A673 (cell line): ENCODE measurements around the gene DFFB. TPM values are rescaled to one million over a fixed set of nuclear protein-coding genes. Genes with fewer than 3 reads are reported as not detected.

Source experiments
- BruUV-seq: library from RNA; stranded (reverse); fragments of 400-500 nt; replicated peaks from 2 replicates; lab custom pipeline; 2021; lab: Mats Ljungman, UMichigan
- CTCF ChIA-PET: fragments of 300-600 bp; sonication (Branson Sonifier 250); formaldehyde crosslinking; loops from one replicate; lab custom pipeline; 2022; ENCODE audit warnings: antibody characterized with exemption; lab: Charles Lee
- POLR2A ChIA-PET: fragments of 300-600 bp; sonication (Branson Sonifier 250); formaldehyde crosslinking; loops from one replicate; lab custom pipeline; 2022; ENCODE audit warnings: antibody characterized with exemption; ENCODE audit not compliant: low non-redundant PET; lab: Charles Lee
- DNase-seq: peaks from one replicate; pipeline ENCODE4 v3.0.0-alpha.2; 2015; ENCODE audit warnings: low spot score
- H3K27ac ChIP-seq: fragments of 200-600 bp; sonication (generic); 2 replicates; pipeline ENCODE4 v1.5.1; 2016; ENCODE audit warnings: mixed run types, low read depth, mild to moderate bottlenecking, mixed read lengths, antibody characterized with exemption, low read length; ENCODE audit not compliant: poor library complexity, severe bottlenecking
- H3K27me3 ChIP-seq: fragments of 200-600 bp; sonication (generic); replicated peaks from 2 replicates; pipeline ENCODE4 v1.6.1; 2017; ENCODE audit warnings: mixed run types, low read depth, mild to moderate bottlenecking, mixed read lengths, antibody characterized with exemption, low read length; ENCODE audit not compliant: insufficient read depth, poor library complexity
- H3K36me3 ChIP-seq: fragments of 200-600 bp; sonication (generic); 2 replicates; pipeline ENCODE4 v1.6.1; 2016; ENCODE audit warnings: mixed run types, mild to moderate bottlenecking, mixed read lengths, antibody characterized with exemption, low read length; ENCODE audit not compliant: insufficient read depth, poor library complexity, severe bottlenecking
- H3K4me1 ChIP-seq: fragments of 200-600 bp; sonication (generic); 2 replicates; pipeline ENCODE4 v1.6.1; 2017; ENCODE audit warnings: mixed run types, mild to moderate bottlenecking, mixed read lengths, antibody characterized with exemption, low read length; ENCODE audit not compliant: insufficient read depth, poor library complexity, severe bottlenecking
- H3K4me3 ChIP-seq: fragments of 200-600 bp; sonication (generic); 2 replicates; pipeline ENCODE4 v1.5.1; 2016; ENCODE audit warnings: low read depth, mixed run types, mild to moderate bottlenecking, mixed read lengths, low read length; ENCODE audit not compliant: poor library complexity, severe bottlenecking
- H3K9me3 ChIP-seq: fragments of 200-600 bp; sonication (generic); 2 replicates; pipeline ENCODE4 v1.6.1; 2016; ENCODE audit warnings: mixed run types, low read depth, mild to moderate bottlenecking, mixed read lengths, antibody characterized with exemption, low read length; ENCODE audit not compliant: poor library complexity, severe bottlenecking
- EZH2 ChIP-seq: fragments of 200-600 bp; sonication (generic); IDR thresholded peaks from 2 replicates; pipeline ENCODE4 v1.6.1; 2017; ENCODE audit warnings: borderline replicate concordance, low read depth, mild to moderate bottlenecking, mixed read lengths, antibody characterized with exemption, low read length; ENCODE audit not compliant: poor library complexity, severe bottlenecking
- intact Hi-C: fragments of 100-400 bp; cut with micrococcal nuclease; formaldehyde crosslinking; loops from one replicate; pipeline ENCODE4 v1.10.0; 2022; ENCODE audit not compliant: unreplicated experiment
- total RNA-seq: library from RNA; stranded (reverse); gene quantifications from 2 replicates; pipeline ENCODE4 v1.2.3, GENCODE V29; 2021
- TF ChIP-seq, protein P1 (sequence below): fragments of 300-800, 200-600 bp; sonication (generic); conservative IDR thresholded peaks from 2 replicates; pipeline ENCODE4 v1.5.1; 2017; ENCODE audit warnings: low read depth, mild to moderate bottlenecking, antibody characterized with exemption, low read length, moderate library complexity, mixed read lengths

Gene DFFB
- total RNA-seq, 1 experiment from 2014 or later: 8.9 TPM

GRCh38 chr1:3851292-3851691, 6.0 kb upstream of the DFFB start:
- no peak overlapping the region for H3K4me3 ChIP-seq
- no peaks in the 10 kb centered on the region for H3K27me3 ChIP-seq
- H3K9me3 ChIP-seq: no peaks in the 10 kb centered on the region
- peaks cover 7% of the 10 kb centered on the region for H3K36me3 ChIP-seq
- H3K27ac ChIP-seq: no peak overlapping the region
- TF ChIP-seq, protein P1, sequence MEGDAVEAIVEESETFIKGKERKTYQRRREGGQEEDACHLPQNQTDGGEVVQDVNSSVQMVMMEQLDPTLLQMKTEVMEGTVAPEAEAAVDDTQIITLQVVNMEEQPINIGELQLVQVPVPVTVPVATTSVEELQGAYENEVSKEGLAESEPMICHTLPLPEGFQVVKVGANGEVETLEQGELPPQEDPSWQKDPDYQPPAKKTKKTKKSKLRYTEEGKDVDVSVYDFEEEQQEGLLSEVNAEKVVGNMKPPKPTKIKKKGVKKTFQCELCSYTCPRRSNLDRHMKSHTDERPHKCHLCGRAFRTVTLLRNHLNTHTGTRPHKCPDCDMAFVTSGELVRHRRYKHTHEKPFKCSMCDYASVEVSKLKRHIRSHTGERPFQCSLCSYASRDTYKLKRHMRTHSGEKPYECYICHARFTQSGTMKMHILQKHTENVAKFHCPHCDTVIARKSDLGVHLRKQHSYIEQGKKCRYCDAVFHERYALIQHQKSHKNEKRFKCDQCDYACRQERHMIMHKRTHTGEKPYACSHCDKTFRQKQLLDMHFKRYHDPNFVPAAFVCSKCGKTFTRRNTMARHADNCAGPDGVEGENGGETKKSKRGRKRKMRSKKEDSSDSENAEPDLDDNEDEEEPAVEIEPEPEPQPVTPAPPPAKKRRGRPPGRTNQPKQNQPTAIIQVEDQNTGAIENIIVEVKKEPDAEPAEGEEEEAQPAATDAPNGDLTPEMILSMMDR: no peak
- no peak for TF ChIP-seq EZH2
- ChIA-PET CTCF (no interaction called here), POLR2A (no interaction called here)
- intact Hi-C loops: no loop called here
- no peaks in the 10 kb centered on the region for H3K4me1 ChIP-seq
- no TSS peak for BruUV-seq
- no peak for DNase-seq

- DNase-seq: no peak
- Histone ChIP-seq H3K9me3 (no peaks in the 10 kb centered on the region), H3K36me3 (peaks cover 7% of the 10 kb centered on the region), H3K27me3 (no peaks in the 10 kb centered on the region), H3K4me1 (no peaks in the 10 kb centered on the region), H3K4me3 (no peak overlapping the region), H3K27ac (no peak overlapping the region)
- TF ChIP-seq, protein P1: no peak
- TF ChIP-seq EZH2: no peak
- intact Hi-C loops: no loop called here
- no TSS peak for BruUV-seq
- ChIA-PET POLR2A (no interaction called here), CTCF (no interaction called here)
These were observed 5.2 kb upstream of the DFFB start for GRCh38 chr1:3852091-3852490.

- no peak for TF ChIP-seq EZH2
- TF ChIP-seq, protein P1: no peak
- no peak for DNase-seq
- Histone ChIP-seq H3K4me3 (no peak overlapping the region), H3K9me3 (no peaks in the 10 kb centered on the region), H3K36me3 (peaks cover 7% of the 10 kb centered on the region), H3K27me3 (no peaks in the 10 kb centered on the region), H3K27ac (no peak overlapping the region), H3K4me1 (peaks cover 2% of the 10 kb centered on the region)
- POLR2A ChIA-PET: no interaction called here
- CTCF ChIA-PET: no interaction called here
- no TSS peak for BruUV-seq
- intact Hi-C loops: no loop called here
These were observed 4.4 kb upstream of the DFFB start for GRCh38 chr1:3852711-3853485.
